Ishikawa (cell line): ENCODE results near the gene SUFU.

Source experiments
- CEBPB ChIP-seq: IDR thresholded peaks from 2 replicates; pipeline ENCODE4 v1.6.1; 2012
- CREB1 ChIP-seq: IDR thresholded peaks from 2 replicates; pipeline ENCODE4 v1.6.1; 2012; ENCODE audit warnings: low read depth
- EP300 ChIP-seq: IDR thresholded peaks from 2 replicates; pipeline ENCODE4 v1.6.1; 2012; ENCODE audit warnings: borderline replicate concordance
- REST ChIP-seq: IDR thresholded peaks from 2 replicates; pipeline ENCODE4 v1.6.1; 2012; ENCODE audit warnings: low read depth, mild to moderate bottlenecking
- TAF1 ChIP-seq: IDR thresholded peaks from 2 replicates; pipeline ENCODE4 v1.6.1; 2012; ENCODE audit warnings: low read depth, mild to moderate bottlenecking
- TCF12 ChIP-seq: IDR thresholded peaks from 2 replicates; pipeline ENCODE4 v1.6.1; 2012; ENCODE audit warnings: low read depth
- ZBTB7A ChIP-seq: IDR thresholded peaks from 2 replicates; pipeline ENCODE4 v1.6.1; 2012; ENCODE audit warnings: low read depth

- TF ChIP-seq ZBTB7A: peak; percentile 74
- no peak for TF ChIP-seq CREB1
- TF ChIP-seq CEBPB: no peak
- TF ChIP-seq TAF1: peak; percentile 8; the same call in 1 of the 2 replicates
- no peak for TF ChIP-seq REST
- no peak for TF ChIP-seq EP300
- TF ChIP-seq TCF12: no peak
Observed at GRCh38 chr10:102504179-102504975, 605 bp downstream of the SUFU start.
